HCT116 (cell line): ENCODE measurements around the gene ARHGAP20. TPM values are rescaled to one million over a fixed set of nuclear protein-coding genes. Genes with fewer than 3 reads are reported as not detected.

ENCODE experiments used
- ATAC-seq: fragments of 200-7000 bp; cut with Tn5 transposase; 2 replicates; pipeline ENCODE4 v1.9.1; 2020; ENCODE audit warnings: mild to moderate bottlenecking, moderate library complexity
- BruUV-seq: library from RNA; stranded (reverse); fragments of 400-500 nt; replicated peaks from 2 replicates; lab custom pipeline; 2021; lab: Mats Ljungman, UMichigan
- CTCF ChIA-PET: fragments of 300-600 bp; sonication (Branson Sonifier 250); formaldehyde crosslinking; loops from one replicate; lab custom pipeline; 2021; ENCODE audit warnings: antibody characterized with exemption; lab: Charles Lee
- POLR2A ChIA-PET: fragments of 300-600, 350-600 bp; sonication (Branson Sonifier 250); formaldehyde crosslinking; loops from one replicate; lab custom pipeline; 2021; ENCODE audit warnings: antibody characterized with exemption; lab: Charles Lee
- RAD21 ChIA-PET, 2 experiments: fragments of 300-600 bp; sonication (Branson Sonifier 250); formaldehyde crosslinking; loops; one replicate each; lab custom pipeline; 2023; ENCODE audit warnings: low total read pairs in 2 of 2; ENCODE audit not compliant: uncharacterized antibody in 2 of 2, unreplicated experiment in 2 of 2, low non-redundant PET in 1 of 2; lab: Charles Lee
- DNase-seq: peaks from one replicate; pipeline ENCODE4 v3.0.0-alpha.2; 2010; ENCODE audit warnings: low read depth, low spot score
- H2AFZ ChIP-seq: fragments of 200-600 bp; shearing (Covaris generic), sonication (generic); 2 replicates; pipeline ENCODE4 v1.6.1; 2017; ENCODE audit warnings: low read depth, mixed run types, mixed read lengths, antibody characterized with exemption, low read length; ENCODE audit not compliant: poor library complexity, severe bottlenecking
- H3K27ac ChIP-seq: 2 replicates; pipeline ENCODE4 v1.5.1; 2012; ENCODE audit warnings: low read depth, low read length
- H3K27me3 ChIP-seq: fragments of 200-600 bp; sonication (generic); 2 replicates; pipeline ENCODE4 v1.6.1; 2016; ENCODE audit warnings: mixed run types, low read length, mixed read lengths; ENCODE audit not compliant: insufficient read depth
- H3K36me3 ChIP-seq, 2 experiments: fragments of 200-500 bp in 1 of 2; fragments of 200-600 bp in 1 of 2; sonication (Bioruptor generic) in 1 of 2; sonication (generic) in 1 of 2; 2 replicates each; pipeline versions ENCODE4 v1.5.1 to v1.6.1; 2014 to 2016; ENCODE audit warnings: low read length in 2 of 2, inconsistent platforms in 1 of 2, mixed read lengths in 1 of 2, mixed run types in 1 of 2; ENCODE audit not compliant: insufficient read depth in 2 of 2, control insufficient read depth in 1 of 2
- H3K4me1 ChIP-seq, 2 experiments: fragments of 200-600 bp in 1 of 2; sonication (generic) in 1 of 2; 2 replicates each; pipeline versions ENCODE4 v1.5.1 to v1.6.1; 2012 to 2017; ENCODE audit warnings: low read length in 2 of 2, inconsistent platforms in 1 of 2, mild to moderate bottlenecking in 1 of 2, mixed read lengths in 1 of 2, mixed run types in 1 of 2, moderate library complexity in 1 of 2; ENCODE audit not compliant: insufficient read depth in 2 of 2, control insufficient read depth in 1 of 2
- H3K4me2 ChIP-seq: fragments of 200-600 bp; sonication (generic); 2 replicates; pipeline ENCODE4 v1.6.1; 2017; ENCODE audit warnings: mixed run types, low read length, mixed read lengths
- H3K4me3 ChIP-seq, 2 experiments: fragments of 200-600 bp in 1 of 2; sonication (generic) in 1 of 2; replicated peaks in 1 of 2; 2 replicates each; pipeline ENCODE4 v1.5.1; 2011 to 2016; ENCODE audit warnings: low read length in 2 of 2, control low read depth in 1 of 2, low read depth in 1 of 2, mild to moderate bottlenecking in 1 of 2, mixed read lengths in 1 of 2, mixed run types in 1 of 2
- H3K79me2 ChIP-seq: fragments of 200-600 bp; sonication (generic); 2 replicates; pipeline ENCODE4 v1.6.1; 2017; ENCODE audit warnings: mild to moderate bottlenecking, mixed run types, low read length, moderate library complexity, mixed read lengths; ENCODE audit not compliant: insufficient read depth
- H3K9ac ChIP-seq: fragments of 200-600 bp; sonication (generic); 2 replicates; pipeline ENCODE4 v1.6.1; 2016; ENCODE audit warnings: low read length, mixed read lengths
- H3K9me2 ChIP-seq: fragments of 200-600 bp; sonication (generic), shearing (Covaris generic); 2 replicates; pipeline ENCODE4 v1.6.1; 2017; ENCODE audit warnings: mixed run types, mild to moderate bottlenecking, moderate library complexity; ENCODE audit not compliant: insufficient read depth
- H3K9me3 ChIP-seq, 2 experiments: fragments of 200-500 bp in 1 of 2; fragments of 200-600 bp in 1 of 2; sonication (Bioruptor generic) in 1 of 2; sonication (generic) in 1 of 2; 2 replicates each; pipeline ENCODE4 v1.6.1; 2014 to 2017; ENCODE audit warnings: low read length in 2 of 2, mixed read lengths in 2 of 2, inconsistent platforms in 1 of 2, low read depth in 1 of 2, mild to moderate bottlenecking in 1 of 2, mixed run types in 1 of 2, moderate library complexity in 1 of 2; ENCODE audit not compliant: control insufficient read depth in 1 of 2, insufficient read depth in 1 of 2
- H4K20me1 ChIP-seq: fragments of 200-600 bp; sonication (generic), shearing (Covaris generic); 2 replicates; pipeline ENCODE4 v1.6.1; 2017; ENCODE audit warnings: mixed run types, mild to moderate bottlenecking, moderate library complexity; ENCODE audit not compliant: insufficient read depth
- CBX3 ChIP-seq: IDR thresholded peaks from 2 replicates; pipeline ENCODE4 v1.6.1; 2012; ENCODE audit warnings: low read depth
- CTCF ChIP-seq, 3 experiments: fragments of 200-600 bp in 1 of 3; sonication (generic) in 1 of 3; IDR thresholded peaks in 2 of 3; conservative IDR thresholded peaks in 1 of 3; 2 replicates each; pipeline ENCODE4 v1.5.1; 2012 to 2017; ENCODE audit warnings: low read depth in 2 of 3, low read length in 2 of 3, antibody characterized with exemption in 1 of 3, borderline replicate concordance in 1 of 3, control low read depth in 1 of 3, mild to moderate bottlenecking in 1 of 3, mixed read lengths in 1 of 3, mixed run types in 1 of 3, moderate library complexity in 1 of 3; ENCODE audit not compliant: insufficient read depth in 1 of 3
- EGR1 ChIP-seq: IDR thresholded peaks from 2 replicates; pipeline ENCODE4 v1.6.1; 2012; ENCODE audit warnings: low read depth
- JUND ChIP-seq: IDR thresholded peaks from 2 replicates; pipeline ENCODE4 v1.6.1; 2012
- MAX ChIP-seq: IDR thresholded peaks from 2 replicates; pipeline ENCODE4 v1.6.1; 2012
- POLR2AphosphoS5 ChIP-seq: IDR thresholded peaks from 2 replicates; pipeline ENCODE4 v1.6.1; 2011; ENCODE audit warnings: mild to moderate bottlenecking, low read depth, low read length, moderate library complexity
- RAD21 ChIP-seq: IDR thresholded peaks from 2 replicates; pipeline ENCODE4 v1.6.1; 2012; ENCODE audit warnings: low read depth, mild to moderate bottlenecking
- SIN3A ChIP-seq: IDR thresholded peaks from 2 replicates; pipeline ENCODE4 v1.6.1; 2012; ENCODE audit warnings: low read depth
- SP1 ChIP-seq: IDR thresholded peaks from 2 replicates; pipeline ENCODE4 v1.6.1; 2012; ENCODE audit warnings: low read depth
- SRF ChIP-seq: IDR thresholded peaks from 2 replicates; pipeline ENCODE4 v1.6.1; 2012; ENCODE audit warnings: low read depth
- intact Hi-C: fragments of 100-400 bp; cut with micrococcal nuclease; formaldehyde crosslinking; loops from 2 replicates; pipeline ENCODE4 v1.10.0; 2022
- total RNA-seq: library from RNA; stranded (reverse); gene quantifications from one replicate; pipeline ENCODE4 v1.2.1, GENCODE V29; 2021; ENCODE audit not compliant: unreplicated experiment

The ARHGAP20 gene
- total RNA-seq, 1 experiment from 2014 or later = not detected

- no TSS peak for BruUV-seq
- no peak for DNase-seq
- Histone ChIP-seq H3K79me2 (no peaks in the 10 kb centered on the region), H3K36me3 (no peaks in the 10 kb centered on the region), H3K9ac (no peak overlapping the region), H3K27ac (no peak overlapping the region), H3K9me2 (no peaks in the 10 kb centered on the region), H2AFZ (no peak overlapping the region), H3K4me1 (no peaks in the 10 kb centered on the region)
- POLR2A ChIA-PET = no interaction called here
- intact Hi-C loops = no loop called here
- CTCF ChIA-PET = no interaction called here
- ATAC-seq = no peak
- TF ChIP-seq EGR1 (no peak), SIN3A (no peak), JUND (no peak), SRF (no peak), POLR2AphosphoS5 (no peak), SP1 (no peak)
- TF ChIP-seq, all 23 proteins: peak for 0
- Histone ChIP-seq H4K20me1 (no peaks in the 10 kb centered on the region), H3K4me2 (no peak overlapping the region), H3K4me3 (no peak overlapping the region), H3K27me3 (peaks cover 20% of the 10 kb centered on the region; the same call in 1 of the 2 replicates), H3K9me3 (no peaks in the 10 kb centered on the region)
- RAD21 ChIA-PET = no interaction called here
Observed at GRCh38 chr11:110544779-110545178, 167.5 kb downstream of the ARHGAP20 start.

GRCh38 chr11:110538154-110538553 is 174.1 kb downstream of the ARHGAP20 start:
- no peak overlapping the region for H3K9ac ChIP-seq
- no peak overlapping the region for H3K4me2 ChIP-seq
- H3K4me3 ChIP-seq = no peak overlapping the region
- H3K9me3 ChIP-seq = no peaks in the 10 kb centered on the region
- RAD21 ChIA-PET = no interaction called here
- DNase-seq (no peak), ATAC-seq (no peak)
- no peaks in the 10 kb centered on the region for H3K9me2 ChIP-seq
- no peaks in the 10 kb centered on the region for H3K79me2 ChIP-seq
- H3K4me1 ChIP-seq = no peaks in the 10 kb centered on the region
- TF ChIP-seq MAX (no peak), CBX3 (no peak), RAD21 (no peak), CTCF (IDR thresholded peaks at IDR 0.05 in 2 of 3, conservative IDR thresholded peaks at IDR 0.05 in 1 of 3; ENCODE audit: borderline replicate concordance in 1 of 3, insufficient read depth in 1 of 3, low read depth in 2 of 3, low read length in 2 of 3) (no peak)
- H4K20me1 ChIP-seq = no peaks in the 10 kb centered on the region
- intact Hi-C loops = no loop called here
- H3K27me3 ChIP-seq = peaks cover 18% of the 10 kb centered on the region
- H3K27ac ChIP-seq = no peak overlapping the region
- POLR2A ChIA-PET = no interaction called here
- H2AFZ ChIP-seq = no peak overlapping the region
- CTCF ChIA-PET = no interaction called here
- BruUV-seq = no TSS peak
- H3K36me3 ChIP-seq = no peaks in the 10 kb centered on the region
